Measurements from ENCODE around the gene ID2.

- no peak for TF ChIP-seq CTCF (IDR thresholded peaks at IDR 0.05 in 2 of 3, conservative IDR thresholded peaks at IDR 0.05 in 1 of 3; ENCODE audit: control insufficient read depth in 2 of 3, extremely low read depth in 1 of 3, insufficient read depth in 1 of 3, low read depth in 3 of 3, low read length in 3 of 3)
- TF ChIP-seq POLR2AphosphoS5 (IDR thresholded peaks at IDR 0.05; ENCODE audit: low read length): no peak
- no peak for TF ChIP-seq KLF5 (IDR thresholded peaks at IDR 0.05; ENCODE audit: partially characterized antibody)
- TF ChIP-seq POLR2A (IDR thresholded peaks at IDR 0.05; ENCODE audit: low read depth, low read length): no peak
- TF ChIP-seq EED (IDR thresholded peaks at IDR 0.05; ENCODE audit: low read depth): no peak
- no peak for TF ChIP-seq JUNB (IDR thresholded peaks at IDR 0.05)
- no peak for TF ChIP-seq BCLAF1 (IDR thresholded peaks at IDR 0.05)
- no peak for TF ChIP-seq ELK1 (IDR thresholded peaks at IDR 0.05; ENCODE audit: low read depth, low read length)
Measured at GRCh38 chr2:8671176-8671575, 10.7 kb upstream of the ID2 start.

Measured in GM12878 (cell line).